ENCODE measurements around the gene AURKAIP1.

The AURKAIP1 gene

DNA sequence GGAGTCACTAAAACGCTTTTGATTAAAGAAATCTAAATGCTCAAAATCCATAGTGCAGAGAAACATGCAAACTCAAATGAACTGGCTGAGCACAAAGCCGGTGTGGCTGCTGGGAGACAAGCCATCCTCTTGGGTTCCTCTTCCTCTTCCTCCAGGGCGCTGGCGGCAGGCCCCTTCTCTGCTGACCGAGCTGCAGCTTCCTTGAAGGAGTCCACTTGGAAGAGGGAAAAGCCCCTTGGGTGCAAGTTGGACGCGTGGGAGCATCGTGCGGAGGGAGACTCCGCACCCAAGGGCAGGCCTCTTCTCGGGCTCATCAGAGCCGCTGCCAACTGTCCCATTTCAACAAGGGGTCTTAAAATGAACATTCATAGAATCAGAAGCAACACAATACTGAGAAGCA, 16.2 kb upstream of the AURKAIP1 start:
- H3K27ac ChIP-seq (ENCODE audit: low read length) = no peak overlapping the region
- peaks cover 96% of the 10 kb centered on the region for H3K36me3 ChIP-seq (ENCODE audit: insufficient read depth, low read length)
- no peaks in the 10 kb centered on the region for H3K27me3 ChIP-seq (ENCODE audit: insufficient read depth, low read length, poor library complexity)
- H3K4me3 ChIP-seq (ENCODE audit: low read depth in 1 of 2, low read length in 2 of 2) = no peak overlapping the region
- no peak overlapping the region for H3K4me2 ChIP-seq (ENCODE audit: insufficient read depth, low read length)
- no peak overlapping the region for H3K9ac ChIP-seq (ENCODE audit: low read depth, low read length)
- TF ChIP-seq, protein P1, sequence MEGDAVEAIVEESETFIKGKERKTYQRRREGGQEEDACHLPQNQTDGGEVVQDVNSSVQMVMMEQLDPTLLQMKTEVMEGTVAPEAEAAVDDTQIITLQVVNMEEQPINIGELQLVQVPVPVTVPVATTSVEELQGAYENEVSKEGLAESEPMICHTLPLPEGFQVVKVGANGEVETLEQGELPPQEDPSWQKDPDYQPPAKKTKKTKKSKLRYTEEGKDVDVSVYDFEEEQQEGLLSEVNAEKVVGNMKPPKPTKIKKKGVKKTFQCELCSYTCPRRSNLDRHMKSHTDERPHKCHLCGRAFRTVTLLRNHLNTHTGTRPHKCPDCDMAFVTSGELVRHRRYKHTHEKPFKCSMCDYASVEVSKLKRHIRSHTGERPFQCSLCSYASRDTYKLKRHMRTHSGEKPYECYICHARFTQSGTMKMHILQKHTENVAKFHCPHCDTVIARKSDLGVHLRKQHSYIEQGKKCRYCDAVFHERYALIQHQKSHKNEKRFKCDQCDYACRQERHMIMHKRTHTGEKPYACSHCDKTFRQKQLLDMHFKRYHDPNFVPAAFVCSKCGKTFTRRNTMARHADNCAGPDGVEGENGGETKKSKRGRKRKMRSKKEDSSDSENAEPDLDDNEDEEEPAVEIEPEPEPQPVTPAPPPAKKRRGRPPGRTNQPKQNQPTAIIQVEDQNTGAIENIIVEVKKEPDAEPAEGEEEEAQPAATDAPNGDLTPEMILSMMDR (IDR thresholded peaks at IDR 0.05; ENCODE audit: borderline replicate concordance, extremely low read depth, low read length, poor library complexity, severe bottlenecking) = no peak
- TF ChIP-seq EZH2 (IDR thresholded peaks at IDR 0.05; ENCODE audit: borderline replicate concordance, low read depth, low read length, severe bottlenecking) = no peak
- H3K79me2 ChIP-seq (ENCODE audit: insufficient read depth, low read length) = peaks cover 34% of the 10 kb centered on the region
- no peak overlapping the region for H2AFZ ChIP-seq (ENCODE audit: low read depth, low read length)
- no peak for ATAC-seq (ENCODE audit: insufficient read depth, low read depth)
- H3K4me1 ChIP-seq (ENCODE audit: insufficient read depth, low read length) = 0 out of 2 replicates have a peak, but pooled peaks cover 5% of the 10 kb centered on the region
- H3K9me3 ChIP-seq (ENCODE audit: insufficient read depth, low read length, severe bottlenecking) = no peaks in the 10 kb centered on the region
- no peak for DNase-seq
- peaks cover 25% of the 10 kb centered on the region for H4K20me1 ChIP-seq (ENCODE audit: insufficient read depth, low read length)

DNA sequence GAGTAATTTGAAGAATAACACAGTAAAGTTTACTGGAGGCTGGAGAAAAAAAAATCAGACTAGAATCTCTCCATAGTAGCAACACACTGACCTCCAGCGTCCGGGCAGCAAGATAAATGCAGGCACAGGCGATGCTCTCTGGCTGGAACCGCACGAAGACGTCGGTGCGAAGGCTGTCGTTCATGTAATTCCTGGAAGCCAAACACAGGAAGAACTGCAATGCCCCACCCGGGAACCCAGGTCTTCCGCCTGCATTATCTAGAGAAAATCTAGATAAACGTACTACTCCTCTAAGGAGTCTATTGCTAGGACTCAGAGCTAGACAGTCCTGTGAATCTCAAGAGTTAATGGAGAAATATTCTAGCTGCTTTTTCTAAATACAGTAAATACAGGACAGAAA, 15.7 kb upstream of the AURKAIP1 start:
- Histone ChIP-seq H3K27ac (ENCODE audit: low read length) (no peak overlapping the region), H3K4me3 (ENCODE audit: low read depth in 1 of 2, low read length in 2 of 2) (no peak overlapping the region), H4K20me1 (ENCODE audit: insufficient read depth, low read length) (peaks cover 30% of the 10 kb centered on the region), H2AFZ (ENCODE audit: low read depth, low read length) (no peak overlapping the region), H3K27me3 (ENCODE audit: insufficient read depth, low read length, poor library complexity) (no peaks in the 10 kb centered on the region), H3K9me3 (ENCODE audit: insufficient read depth, low read length, severe bottlenecking) (no peaks in the 10 kb centered on the region), H3K9ac (ENCODE audit: low read depth, low read length) (no peak overlapping the region), H3K4me1 (ENCODE audit: insufficient read depth, low read length) (0 out of 2 replicates have a peak, but pooled peaks cover 4% of the 10 kb centered on the region), H3K4me2 (ENCODE audit: insufficient read depth, low read length) (no peak overlapping the region), H3K36me3 (ENCODE audit: insufficient read depth, low read length) (peaks cover 99% of the 10 kb centered on the region), H3K79me2 (ENCODE audit: insufficient read depth, low read length) (peaks cover 31% of the 10 kb centered on the region)
- DNase-seq (no peak), ATAC-seq (ENCODE audit: insufficient read depth, low read depth) (no peak)
- TF ChIP-seq EZH2 (IDR thresholded peaks at IDR 0.05; ENCODE audit: borderline replicate concordance, low read depth, low read length, severe bottlenecking) = no peak
- TF ChIP-seq, protein P1 (IDR thresholded peaks at IDR 0.05; ENCODE audit: borderline replicate concordance, extremely low read depth, low read length, poor library complexity, severe bottlenecking) = no peak

DNA sequence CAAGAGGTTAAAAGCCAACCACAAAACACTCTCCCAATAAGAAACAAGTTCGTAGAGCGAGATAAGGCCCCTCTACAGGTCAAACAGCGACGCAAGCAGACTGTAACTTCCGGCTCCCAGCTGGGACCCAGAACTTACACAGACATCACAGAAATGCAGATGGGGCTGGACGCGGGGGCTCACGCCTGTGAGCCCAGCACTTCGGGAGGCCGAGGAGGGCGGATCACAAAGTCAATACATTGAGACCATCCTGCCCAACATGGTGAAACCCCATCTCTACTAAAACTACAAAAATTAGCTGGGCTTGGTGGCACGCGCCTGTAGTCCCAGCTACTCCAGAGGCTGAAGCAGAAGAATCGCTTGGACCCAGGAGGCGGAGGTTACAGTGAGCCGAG, 13.1 kb upstream of the AURKAIP1 start:
- Histone ChIP-seq H3K27ac (ENCODE audit: low read length) (no peak overlapping the region), H2AFZ (ENCODE audit: low read depth, low read length) (no peak overlapping the region), H4K20me1 (ENCODE audit: insufficient read depth, low read length) (peaks cover 24% of the 10 kb centered on the region), H3K79me2 (ENCODE audit: insufficient read depth, low read length) (peaks cover 9% of the 10 kb centered on the region), H3K27me3 (ENCODE audit: insufficient read depth, low read length, poor library complexity) (no peaks in the 10 kb centered on the region), H3K4me2 (ENCODE audit: insufficient read depth, low read length) (no peak overlapping the region), H3K36me3 (ENCODE audit: insufficient read depth, low read length) (peaks cover 78% of the 10 kb centered on the region), H3K4me3 (ENCODE audit: low read depth in 1 of 2, low read length in 2 of 2) (no peak overlapping the region), H3K9ac (ENCODE audit: low read depth, low read length) (no peak overlapping the region), H3K4me1 (ENCODE audit: insufficient read depth, low read length) (no peaks in the 10 kb centered on the region), H3K9me3 (ENCODE audit: insufficient read depth, low read length, severe bottlenecking) (no peaks in the 10 kb centered on the region)
- TF ChIP-seq, protein P1 (IDR thresholded peaks at IDR 0.05; ENCODE audit: borderline replicate concordance, extremely low read depth, low read length, poor library complexity, severe bottlenecking) = no peak
- TF ChIP-seq EZH2 (IDR thresholded peaks at IDR 0.05; ENCODE audit: borderline replicate concordance, low read depth, low read length, severe bottlenecking) = no peak
- ATAC-seq (ENCODE audit: insufficient read depth, low read depth) (no peak), DNase-seq (no peak)
